Measurements from ENCODE around the gene GPC5. TPM values are rescaled to one million over a fixed set of nuclear protein-coding genes. Genes with fewer than 3 reads are reported as not detected.

GPC5 gene
- total RNA-seq, 1 donor from 2014 or later = 6.3 TPM

DNA sequence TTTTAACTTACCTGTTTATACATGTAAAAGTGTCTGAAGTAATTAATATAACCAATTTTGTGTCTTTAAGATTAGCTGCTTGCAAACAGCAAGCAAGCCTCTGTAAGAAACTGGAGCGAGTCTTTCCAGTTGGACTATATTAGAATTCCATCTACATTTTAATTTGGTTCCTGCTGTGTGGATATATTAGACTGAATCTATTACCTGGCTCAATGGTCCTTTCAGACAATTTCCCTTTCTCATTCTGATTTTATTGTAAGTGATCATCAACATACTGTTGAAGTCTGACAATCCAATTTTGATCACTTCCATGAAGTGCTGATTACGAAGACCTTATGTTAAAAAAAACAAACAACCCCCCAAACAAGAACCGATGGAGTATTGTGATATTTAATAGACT is 72.3 kb downstream of the GPC5 start:
- Histone ChIP-seq H3K4me1 (ENCODE audit: control insufficient read depth in 3 of 3, insufficient read depth in 3 of 3, low read length in 3 of 3) (no peaks in the 10 kb centered on the region), H3K9ac (ENCODE audit: low read depth in 1 of 3, low read length in 3 of 3) (no peak overlapping the region), H3K27me3 (ENCODE audit: control insufficient read depth in 3 of 3, insufficient read depth in 3 of 3, low read length in 3 of 3) (no peaks in the 10 kb centered on the region), H3K9me3 (ENCODE audit: control insufficient read depth in 3 of 3, low read length in 3 of 3) (no peaks in the 10 kb centered on the region), H3K36me3 (ENCODE audit: control insufficient read depth in 3 of 3, insufficient read depth in 3 of 3, low read length in 3 of 3) (no peaks in the 10 kb centered on the region), H3K4me3 (ENCODE audit: low read length in 3 of 3) (no peak overlapping the region), H3K27ac (ENCODE audit: low read depth, low read length) (no peak overlapping the region)

GRCh38 chr13:91482427-91482826 is 84.0 kb downstream of the GPC5 start:
- Histone ChIP-seq H3K27me3 (ENCODE audit: control insufficient read depth in 3 of 3, insufficient read depth in 3 of 3, low read length in 3 of 3) (no peaks in the 10 kb centered on the region), H3K4me1 (ENCODE audit: control insufficient read depth in 3 of 3, insufficient read depth in 3 of 3, low read length in 3 of 3) (no peaks in the 10 kb centered on the region), H3K4me3 (ENCODE audit: low read length in 3 of 3) (no peak overlapping the region), H3K9me3 (ENCODE audit: control insufficient read depth in 3 of 3, low read length in 3 of 3) (no peaks in the 10 kb centered on the region), H3K9ac (ENCODE audit: low read depth in 1 of 3, low read length in 3 of 3) (no peak overlapping the region), H3K27ac (ENCODE audit: low read depth, low read length) (no peak overlapping the region), H3K36me3 (ENCODE audit: control insufficient read depth in 3 of 3, insufficient read depth in 3 of 3, low read length in 3 of 3) (no peaks in the 10 kb centered on the region)

- no peaks in the 10 kb centered on the region for H3K27me3 ChIP-seq (ENCODE audit: control insufficient read depth in 3 of 3, insufficient read depth in 3 of 3, low read length in 3 of 3)
- no peaks in the 10 kb centered on the region for H3K36me3 ChIP-seq (ENCODE audit: control insufficient read depth in 3 of 3, insufficient read depth in 3 of 3, low read length in 3 of 3)
- no peaks in the 10 kb centered on the region for H3K4me1 ChIP-seq (ENCODE audit: control insufficient read depth in 3 of 3, insufficient read depth in 3 of 3, low read length in 3 of 3)
- H3K4me3 ChIP-seq (ENCODE audit: low read length in 3 of 3) = no peak overlapping the region
- H3K27ac ChIP-seq (ENCODE audit: low read depth, low read length) = no peak overlapping the region
- no peak overlapping the region for H3K9ac ChIP-seq (ENCODE audit: low read depth in 1 of 3, low read length in 3 of 3)
- H3K9me3 ChIP-seq (ENCODE audit: control insufficient read depth in 3 of 3, low read length in 3 of 3) = no peaks in the 10 kb centered on the region
These were observed 93.6 kb downstream of the GPC5 start for GRCh38 chr13:91491980-91492379.

DNA sequence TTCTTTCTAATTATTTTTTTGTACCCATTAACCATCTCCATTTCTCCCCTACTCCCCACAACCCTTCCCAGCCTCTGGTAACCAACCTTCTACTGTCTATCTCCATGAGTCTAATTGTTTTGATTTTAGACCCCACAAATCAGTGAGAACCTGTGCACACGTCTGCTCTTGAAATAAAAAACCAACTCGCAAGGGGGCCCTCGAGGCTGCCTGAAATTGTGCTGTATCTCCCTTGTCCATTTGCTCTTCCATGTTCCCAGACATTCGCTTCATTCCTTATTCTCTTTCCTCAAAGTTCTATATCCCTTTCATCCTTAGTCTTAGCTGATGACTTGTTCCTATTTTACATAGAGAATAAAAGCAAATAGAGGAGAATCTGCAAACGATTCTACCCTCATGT is 95.0 kb downstream of the GPC5 start:
- H3K27ac ChIP-seq (ENCODE audit: low read depth, low read length) = no peak overlapping the region
- no peaks in the 10 kb centered on the region for H3K4me1 ChIP-seq (ENCODE audit: control insufficient read depth in 3 of 3, insufficient read depth in 3 of 3, low read length in 3 of 3)
- no peaks in the 10 kb centered on the region for H3K9me3 ChIP-seq (ENCODE audit: control insufficient read depth in 3 of 3, low read length in 3 of 3)
- no peaks in the 10 kb centered on the region for H3K36me3 ChIP-seq (ENCODE audit: control insufficient read depth in 3 of 3, insufficient read depth in 3 of 3, low read length in 3 of 3)
- H3K9ac ChIP-seq (ENCODE audit: low read depth in 1 of 3, low read length in 3 of 3) = no peak overlapping the region
- no peaks in the 10 kb centered on the region for H3K27me3 ChIP-seq (ENCODE audit: control insufficient read depth in 3 of 3, insufficient read depth in 3 of 3, low read length in 3 of 3)
- H3K4me3 ChIP-seq (ENCODE audit: low read length in 3 of 3) = no peak overlapping the region

DNA sequence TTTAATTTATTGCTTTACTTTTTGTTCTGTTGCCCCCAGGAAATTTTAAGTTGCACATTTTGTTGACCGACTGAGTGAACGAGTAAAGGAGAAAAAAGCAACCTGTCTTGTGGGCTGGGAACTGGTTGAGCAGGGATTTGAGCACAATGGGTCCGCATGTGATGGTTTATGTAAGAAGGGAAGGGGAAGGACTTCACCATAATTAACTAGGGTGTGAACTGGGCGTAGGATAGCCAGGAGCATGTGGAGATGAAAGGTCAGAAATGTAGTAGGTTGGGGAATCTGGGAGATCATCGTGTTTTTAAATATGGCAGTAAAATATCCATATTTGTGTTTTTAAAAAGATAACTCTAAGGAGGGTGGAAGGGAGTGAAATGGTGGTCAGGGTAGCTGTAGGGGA is 99.9 kb downstream of the GPC5 start:
- Histone ChIP-seq H3K9ac (ENCODE audit: low read depth in 1 of 3, low read length in 3 of 3) (no peak overlapping the region), H3K4me1 (ENCODE audit: control insufficient read depth in 3 of 3, insufficient read depth in 3 of 3, low read length in 3 of 3) (no peaks in the 10 kb centered on the region), H3K9me3 (ENCODE audit: control insufficient read depth in 3 of 3, low read length in 3 of 3) (no peaks in the 10 kb centered on the region), H3K36me3 (ENCODE audit: control insufficient read depth in 3 of 3, insufficient read depth in 3 of 3, low read length in 3 of 3) (no peaks in the 10 kb centered on the region), H3K4me3 (ENCODE audit: low read length in 3 of 3) (no peak overlapping the region), H3K27ac (ENCODE audit: low read depth, low read length) (no peak overlapping the region), H3K27me3 (ENCODE audit: control insufficient read depth in 3 of 3, insufficient read depth in 3 of 3, low read length in 3 of 3) (no peaks in the 10 kb centered on the region)

GRCh38 chr13:91504216-91504615 is 105.8 kb downstream of the GPC5 start:
- Histone ChIP-seq H3K4me3 (ENCODE audit: low read length in 3 of 3) (no peak overlapping the region), H3K9me3 (ENCODE audit: control insufficient read depth in 3 of 3, low read length in 3 of 3) (no peaks in the 10 kb centered on the region), H3K4me1 (ENCODE audit: control insufficient read depth in 3 of 3, insufficient read depth in 3 of 3, low read length in 3 of 3) (no peaks in the 10 kb centered on the region), H3K27me3 (ENCODE audit: control insufficient read depth in 3 of 3, insufficient read depth in 3 of 3, low read length in 3 of 3) (no peaks in the 10 kb centered on the region), H3K27ac (ENCODE audit: low read depth, low read length) (no peak overlapping the region), H3K9ac (ENCODE audit: low read depth in 1 of 3, low read length in 3 of 3) (no peak overlapping the region), H3K36me3 (ENCODE audit: control insufficient read depth in 3 of 3, insufficient read depth in 3 of 3, low read length in 3 of 3) (no peaks in the 10 kb centered on the region)

- Histone ChIP-seq H3K36me3 (ENCODE audit: control insufficient read depth in 3 of 3, insufficient read depth in 3 of 3, low read length in 3 of 3) (no peaks in the 10 kb centered on the region), H3K27ac (ENCODE audit: low read depth, low read length) (no peak overlapping the region), H3K9me3 (ENCODE audit: control insufficient read depth in 3 of 3, low read length in 3 of 3) (no peaks in the 10 kb centered on the region), H3K27me3 (ENCODE audit: control insufficient read depth in 3 of 3, insufficient read depth in 3 of 3, low read length in 3 of 3) (no peaks in the 10 kb centered on the region), H3K4me1 (ENCODE audit: control insufficient read depth in 3 of 3, insufficient read depth in 3 of 3, low read length in 3 of 3) (no peaks in the 10 kb centered on the region), H3K4me3 (ENCODE audit: low read length in 3 of 3) (no peak overlapping the region), H3K9ac (ENCODE audit: low read depth in 1 of 3, low read length in 3 of 3) (no peak overlapping the region)
These were observed 108.3 kb downstream of the GPC5 start for GRCh38 chr13:91506759-91507158.

DNA sequence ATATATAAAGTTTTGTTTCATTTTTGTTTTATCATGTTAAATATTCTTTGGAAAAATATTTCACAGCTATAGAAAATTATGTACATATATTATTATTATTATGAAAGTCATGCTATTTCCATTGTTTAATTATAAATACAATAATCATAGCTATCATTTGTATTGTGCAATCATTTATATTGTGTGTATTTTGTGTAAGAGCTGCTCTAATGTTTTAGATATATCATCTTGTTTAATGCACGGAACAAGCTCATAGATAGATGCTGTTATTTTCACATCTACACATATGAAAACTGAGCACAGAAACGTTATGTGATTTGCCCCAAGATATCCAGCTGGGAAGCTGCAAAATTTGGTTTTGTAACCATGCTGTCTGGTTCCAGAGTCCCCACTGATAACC is 111.6 kb downstream of the GPC5 start:
- Histone ChIP-seq H3K9me3 (ENCODE audit: control insufficient read depth in 3 of 3, low read length in 3 of 3) (no peaks in the 10 kb centered on the region), H3K27me3 (ENCODE audit: control insufficient read depth in 3 of 3, insufficient read depth in 3 of 3, low read length in 3 of 3) (no peaks in the 10 kb centered on the region), H3K36me3 (ENCODE audit: control insufficient read depth in 3 of 3, insufficient read depth in 3 of 3, low read length in 3 of 3) (no peaks in the 10 kb centered on the region), H3K27ac (ENCODE audit: low read depth, low read length) (no peak overlapping the region), H3K4me3 (ENCODE audit: low read length in 3 of 3) (no peak overlapping the region), H3K4me1 (ENCODE audit: control insufficient read depth in 3 of 3, insufficient read depth in 3 of 3, low read length in 3 of 3) (no peaks in the 10 kb centered on the region), H3K9ac (ENCODE audit: low read depth in 1 of 3, low read length in 3 of 3) (no peak overlapping the region)

DNA sequence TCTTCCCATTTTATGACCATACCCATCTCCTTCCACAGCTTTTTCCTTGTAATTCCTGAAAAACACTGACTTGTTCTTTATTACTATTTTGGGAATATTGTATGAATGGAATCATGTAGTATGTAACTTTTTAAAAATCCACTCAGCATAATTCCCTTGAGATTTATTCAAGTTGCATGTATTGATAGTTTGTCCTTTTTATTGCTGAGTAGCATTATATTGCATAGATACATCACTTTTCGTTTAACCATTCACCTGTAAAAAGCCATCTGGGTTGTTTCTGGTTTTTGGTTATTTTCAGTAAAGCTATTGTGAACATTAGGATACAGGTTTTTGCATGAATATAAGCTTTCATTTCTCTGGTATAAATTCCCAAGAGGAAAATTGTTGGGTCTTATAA is 115.4 kb downstream of the GPC5 start:
- H3K9me3 ChIP-seq (ENCODE audit: control insufficient read depth in 3 of 3, low read length in 3 of 3) = no peaks in the 10 kb centered on the region
- no peaks in the 10 kb centered on the region for H3K27me3 ChIP-seq (ENCODE audit: control insufficient read depth in 3 of 3, insufficient read depth in 3 of 3, low read length in 3 of 3)
- H3K27ac ChIP-seq (ENCODE audit: low read depth, low read length) = no peak overlapping the region
- H3K9ac ChIP-seq (ENCODE audit: low read depth in 1 of 3, low read length in 3 of 3) = no peak overlapping the region
- no peaks in the 10 kb centered on the region for H3K4me1 ChIP-seq (ENCODE audit: control insufficient read depth in 3 of 3, insufficient read depth in 3 of 3, low read length in 3 of 3)
- H3K36me3 ChIP-seq (ENCODE audit: control insufficient read depth in 3 of 3, insufficient read depth in 3 of 3, low read length in 3 of 3) = no peaks in the 10 kb centered on the region
- H3K4me3 ChIP-seq (ENCODE audit: low read length in 3 of 3) = no peak overlapping the region

GRCh38 chr13:91516799-91517198 is 118.4 kb downstream of the GPC5 start:
- no peaks in the 10 kb centered on the region for H3K4me1 ChIP-seq (ENCODE audit: control insufficient read depth in 3 of 3, insufficient read depth in 3 of 3, low read length in 3 of 3)
- no peaks in the 10 kb centered on the region for H3K9me3 ChIP-seq (ENCODE audit: control insufficient read depth in 3 of 3, low read length in 3 of 3)
- no peaks in the 10 kb centered on the region for H3K36me3 ChIP-seq (ENCODE audit: control insufficient read depth in 3 of 3, insufficient read depth in 3 of 3, low read length in 3 of 3)
- H3K27ac ChIP-seq (ENCODE audit: low read depth, low read length) = no peak overlapping the region
- H3K4me3 ChIP-seq (ENCODE audit: low read length in 3 of 3) = no peak overlapping the region
- no peak overlapping the region for H3K9ac ChIP-seq (ENCODE audit: low read depth in 1 of 3, low read length in 3 of 3)
- no peaks in the 10 kb centered on the region for H3K27me3 ChIP-seq (ENCODE audit: control insufficient read depth in 3 of 3, insufficient read depth in 3 of 3, low read length in 3 of 3)

DNA sequence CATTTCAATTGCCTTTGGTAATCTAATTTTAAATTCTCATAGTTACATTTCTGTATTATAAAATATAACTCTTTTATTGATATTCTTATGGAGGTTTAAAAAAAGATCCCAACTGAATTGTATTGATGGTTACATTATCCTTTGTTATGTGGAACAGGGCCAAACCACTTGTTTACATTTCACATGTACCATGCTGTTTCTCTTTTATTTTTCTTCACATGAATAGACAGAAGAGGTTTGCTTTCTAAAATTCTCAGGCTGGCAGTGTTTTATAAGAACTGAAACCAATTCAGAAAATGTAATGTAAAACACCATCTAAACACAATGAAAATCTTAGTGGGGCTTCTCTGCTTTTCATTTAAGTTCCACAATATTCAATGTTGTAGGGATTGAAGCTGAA is 122.5 kb downstream of the GPC5 start:
- H3K4me1 ChIP-seq (ENCODE audit: control insufficient read depth in 3 of 3, insufficient read depth in 3 of 3, low read length in 3 of 3) = no peaks in the 10 kb centered on the region
- no peaks in the 10 kb centered on the region for H3K36me3 ChIP-seq (ENCODE audit: control insufficient read depth in 3 of 3, insufficient read depth in 3 of 3, low read length in 3 of 3)
- no peaks in the 10 kb centered on the region for H3K27me3 ChIP-seq (ENCODE audit: control insufficient read depth in 3 of 3, insufficient read depth in 3 of 3, low read length in 3 of 3)
- H3K9me3 ChIP-seq (ENCODE audit: control insufficient read depth in 3 of 3, low read length in 3 of 3) = no peaks in the 10 kb centered on the region
- H3K4me3 ChIP-seq (ENCODE audit: low read length in 3 of 3) = no peak overlapping the region
- no peak overlapping the region for H3K9ac ChIP-seq (ENCODE audit: low read depth in 1 of 3, low read length in 3 of 3)
- no peak overlapping the region for H3K27ac ChIP-seq (ENCODE audit: low read depth, low read length)

All from skeletal muscle tissue (tissue), 4 donors.